Peyer's patch (tissue), 4 donors: ENCODE results near the gene TNNT3. TPM values are rescaled to one million over a fixed set of nuclear protein-coding genes. Genes with fewer than 3 reads are reported as not detected.

Source experiments
- DNase-seq, 3 donors: peaks; one replicate each; pipeline ENCODE4 v3.0.0-alpha.2; 2017 to 2019
- H3K27ac ChIP-seq, 4 donors: fragments of 200-600 bp; sonication (generic); one replicate each; pipeline ENCODE4 v1.5.1; 2016 to 2019
- H3K27me3 ChIP-seq, 2 donors: fragments of 200-600 bp; sonication (generic); one replicate each; pipeline ENCODE4 v1.5.1; 2019
- H3K36me3 ChIP-seq, 3 donors: fragments of 200-600 bp; sonication (generic); one replicate each; pipeline ENCODE4 v1.5.1; 2016 to 2019
- H3K4me1 ChIP-seq, 4 donors: fragments of 200-600 bp; sonication (generic); one replicate each; pipeline ENCODE4 v1.5.1; 2016 to 2019
- H3K4me3 ChIP-seq, 4 donors: fragments of 200-600 bp; sonication (generic); 1 replicate in 3 of 4; 2 replicates in 1 of 4; pipeline ENCODE4 v1.5.1; 2016 to 2019; ENCODE audit warnings: mild to moderate bottlenecking in 1 of 4
- H3K9me3 ChIP-seq, 4 donors: fragments of 200-600 bp; sonication (generic); one replicate each; pipeline ENCODE4 v1.5.1; 2016 to 2019; ENCODE audit warnings: mild to moderate bottlenecking in 1 of 4
- POLR2A ChIP-seq, 2 donors: fragments of 450-650 bp; IDR thresholded peaks; one replicate each; pipeline ENCODE4 v1.5.1; 2017; ENCODE audit warnings: antibody characterized with exemption in 2 of 2, mild to moderate bottlenecking in 2 of 2, moderate library complexity in 2 of 2
- total RNA-seq, 4 donors: library from RNA; depleted of rRNA; stranded (reverse); fragments of >200 nt; gene quantifications; one replicate each; pipeline ENCODE4 v1.1.0, GENCODE V29; 2016
- TF ChIP-seq, protein P1 (sequence below), 6 experiments: fragments of 450-650 bp in 4 of 6; fragments of 200-600 bp in 2 of 6; sonication (generic) in 1 of 6; IDR thresholded peaks; one replicate each; pipeline ENCODE4 v1.5.1; 2017 to 2019; ENCODE audit warnings: antibody characterized with exemption in 6 of 6, mild to moderate bottlenecking in 3 of 6, moderate library complexity in 1 of 6

TNNT3 gene
- total RNA-seq, 4 donors from 2014 or later: 14.0 TPM; not detected in 3

DNA sequence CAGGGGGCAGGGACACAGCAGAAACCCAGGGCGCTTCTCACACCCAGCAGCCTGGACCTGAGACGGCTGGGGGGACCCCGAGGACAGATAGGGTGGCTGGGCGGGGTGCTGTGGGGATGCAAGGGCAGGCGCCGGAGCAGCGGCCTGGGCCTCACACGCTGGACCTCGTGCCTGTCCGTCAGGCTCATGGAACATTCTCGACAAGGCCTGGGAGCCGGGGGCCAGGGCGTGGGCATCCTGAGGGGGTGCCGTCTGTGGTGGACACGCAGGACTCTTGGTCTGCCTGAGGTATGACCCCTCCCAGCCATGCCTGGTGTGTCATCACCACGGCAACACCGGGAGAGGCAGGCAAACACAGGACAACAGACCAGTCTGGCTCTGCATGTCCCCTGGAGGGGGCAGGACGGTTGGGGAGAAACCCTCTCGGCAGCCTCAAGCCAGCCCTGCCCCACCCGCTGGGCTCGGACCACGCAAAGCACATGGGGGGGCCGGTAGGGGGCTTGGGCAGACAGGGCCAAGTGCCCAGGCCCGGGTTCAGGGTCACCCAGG lies 49.0 kb downstream of the TNNT3 start:
- Histone ChIP-seq H3K36me3 (no peaks in the 10 kb centered on the region), H3K27ac (no peak overlapping the region), H3K9me3 (no peaks in the 10 kb centered on the region), H3K27me3 (no peaks in the 10 kb centered on the region), H3K4me3 (no peak overlapping the region), H3K4me1 (no peaks in the 10 kb centered on the region)
- TF ChIP-seq, protein P1, sequence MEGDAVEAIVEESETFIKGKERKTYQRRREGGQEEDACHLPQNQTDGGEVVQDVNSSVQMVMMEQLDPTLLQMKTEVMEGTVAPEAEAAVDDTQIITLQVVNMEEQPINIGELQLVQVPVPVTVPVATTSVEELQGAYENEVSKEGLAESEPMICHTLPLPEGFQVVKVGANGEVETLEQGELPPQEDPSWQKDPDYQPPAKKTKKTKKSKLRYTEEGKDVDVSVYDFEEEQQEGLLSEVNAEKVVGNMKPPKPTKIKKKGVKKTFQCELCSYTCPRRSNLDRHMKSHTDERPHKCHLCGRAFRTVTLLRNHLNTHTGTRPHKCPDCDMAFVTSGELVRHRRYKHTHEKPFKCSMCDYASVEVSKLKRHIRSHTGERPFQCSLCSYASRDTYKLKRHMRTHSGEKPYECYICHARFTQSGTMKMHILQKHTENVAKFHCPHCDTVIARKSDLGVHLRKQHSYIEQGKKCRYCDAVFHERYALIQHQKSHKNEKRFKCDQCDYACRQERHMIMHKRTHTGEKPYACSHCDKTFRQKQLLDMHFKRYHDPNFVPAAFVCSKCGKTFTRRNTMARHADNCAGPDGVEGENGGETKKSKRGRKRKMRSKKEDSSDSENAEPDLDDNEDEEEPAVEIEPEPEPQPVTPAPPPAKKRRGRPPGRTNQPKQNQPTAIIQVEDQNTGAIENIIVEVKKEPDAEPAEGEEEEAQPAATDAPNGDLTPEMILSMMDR (IDR thresholded peaks at IDR 0.05): no peak
- no peak for TF ChIP-seq POLR2A (IDR thresholded peaks at IDR 0.05)
- no peak for DNase-seq

DNA sequence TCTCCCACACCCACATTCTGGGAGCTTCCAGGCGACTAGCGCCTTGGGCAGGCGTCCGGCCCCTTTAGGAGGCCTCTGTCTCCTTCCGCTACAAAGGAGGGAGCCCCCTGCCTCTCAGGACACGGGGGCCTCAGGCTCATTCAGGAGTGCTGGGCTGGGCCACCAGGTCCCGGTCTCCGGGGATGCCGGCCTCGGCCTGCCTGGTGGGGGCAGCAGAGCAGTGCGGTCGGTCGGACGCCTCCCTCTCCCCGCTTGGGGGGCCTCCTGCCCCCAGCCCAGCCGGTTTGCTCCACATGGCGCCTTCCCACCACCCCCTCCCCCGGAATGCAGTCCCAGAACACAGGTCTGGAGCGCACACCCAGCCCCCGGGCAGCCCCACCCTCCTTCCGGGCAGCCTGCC lies 49.5 kb downstream of the TNNT3 start:
- no peak for TF ChIP-seq POLR2A (IDR thresholded peaks at IDR 0.05)
- TF ChIP-seq, protein P1 (IDR thresholded peaks at IDR 0.05): no peak
- Histone ChIP-seq H3K27me3 (no peaks in the 10 kb centered on the region), H3K36me3 (no peaks in the 10 kb centered on the region), H3K27ac (no peak overlapping the region), H3K4me1 (no peaks in the 10 kb centered on the region), H3K9me3 (no peaks in the 10 kb centered on the region), H3K4me3 (no peak overlapping the region)
- DNase-seq: no peak

DNA sequence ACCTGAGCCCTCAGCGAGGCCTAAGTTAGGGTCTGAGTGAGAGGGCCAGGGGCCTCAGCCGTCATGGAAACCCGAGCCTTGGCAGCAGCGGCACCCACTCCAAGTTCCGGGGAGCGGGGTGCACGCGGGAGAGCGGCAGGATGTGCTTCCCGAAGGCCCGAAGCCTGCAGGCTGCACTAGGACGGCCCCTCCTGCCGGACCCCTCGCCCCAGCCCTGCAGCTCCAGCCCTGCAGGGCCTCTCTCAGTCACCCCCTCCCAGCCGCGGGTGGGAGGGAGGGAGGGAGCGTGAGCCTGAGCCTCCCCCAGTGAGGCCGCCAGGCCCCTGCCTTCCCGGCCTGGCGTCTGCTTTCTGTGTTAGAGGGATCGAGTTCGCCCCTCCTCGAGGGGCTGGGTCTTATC lies 50.3 kb downstream of the TNNT3 start:
- Histone ChIP-seq H3K4me3 (no peak overlapping the region), H3K9me3 (no peaks in the 10 kb centered on the region), H3K27me3 (no peaks in the 10 kb centered on the region), H3K27ac (no peak overlapping the region), H3K4me1 (no peaks in the 10 kb centered on the region), H3K36me3 (no peaks in the 10 kb centered on the region)
- TF ChIP-seq, protein P1 (IDR thresholded peaks at IDR 0.05): no peak
- no peak for TF ChIP-seq POLR2A (IDR thresholded peaks at IDR 0.05)
- DNase-seq: no peak

DNA sequence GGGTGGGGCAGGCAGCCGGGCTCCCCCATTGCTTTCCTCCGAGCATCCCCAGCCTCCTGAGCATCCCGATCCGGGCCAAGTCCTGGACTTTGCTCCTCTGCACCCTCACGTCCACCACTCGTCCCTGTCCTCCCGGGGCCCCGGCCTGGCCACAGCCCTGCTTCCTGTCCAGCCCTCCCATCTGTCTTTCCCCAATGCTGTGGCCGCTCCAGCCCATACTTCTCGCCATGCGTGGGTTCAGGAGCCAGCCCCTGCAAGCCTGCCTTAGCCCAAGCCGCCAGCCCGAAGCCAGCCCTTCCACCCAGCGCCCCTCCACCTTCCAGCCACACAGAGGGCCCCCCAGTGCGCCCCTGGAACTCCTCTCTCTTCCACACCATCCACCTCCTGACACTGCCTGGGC lies 51.5 kb downstream of the TNNT3 start:
- Histone ChIP-seq H3K27me3 (no peaks in the 10 kb centered on the region), H3K36me3 (no peaks in the 10 kb centered on the region), H3K9me3 (no peaks in the 10 kb centered on the region), H3K4me1 (no peaks in the 10 kb centered on the region), H3K4me3 (no peak overlapping the region), H3K27ac (no peak overlapping the region)
- TF ChIP-seq, protein P1 (IDR thresholded peaks at IDR 0.05): no peak
- TF ChIP-seq POLR2A (IDR thresholded peaks at IDR 0.05): no peak
- DNase-seq: no peak

DNA sequence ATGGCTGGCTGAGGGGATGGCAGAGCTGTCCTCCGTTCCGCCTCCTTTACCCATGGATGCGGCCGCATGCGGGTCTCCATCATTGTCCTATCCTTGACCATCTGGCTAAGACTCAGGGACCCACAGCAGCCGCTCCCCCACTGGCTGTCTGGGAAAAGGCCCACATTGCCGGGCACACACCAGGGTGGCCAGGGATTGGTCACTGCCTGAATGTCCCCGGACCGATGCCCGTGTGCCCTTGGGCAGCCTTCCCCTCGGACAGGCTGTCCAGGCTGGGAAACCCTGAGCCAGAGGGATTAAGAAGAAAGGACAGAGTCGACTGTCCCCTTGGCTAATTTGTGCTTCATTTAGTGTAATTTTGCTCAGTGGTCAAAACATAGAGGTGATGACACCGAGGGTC lies 55.7 kb downstream of the TNNT3 start:
- Histone ChIP-seq H3K4me3 (no peak overlapping the region), H3K27ac (no peak overlapping the region), H3K4me1 (no peaks in the 10 kb centered on the region), H3K36me3 (no peaks in the 10 kb centered on the region), H3K9me3 (no peaks in the 10 kb centered on the region), H3K27me3 (no peaks in the 10 kb centered on the region)
- TF ChIP-seq POLR2A (IDR thresholded peaks at IDR 0.05): no peak
- TF ChIP-seq, protein P1 (IDR thresholded peaks at IDR 0.05): no peak
- DNase-seq: no peak
